T-helper 2 cell treated with Interferon-gamma antibody and Interleukin-4, amounts not matched to agents 5 μg/mL and 100 μg/mL, for 36 hours (primary cell): ENCODE results near the gene IMMP2L.
"Not testable (repeated sequence)": the region's sequence is repeated elsewhere in the genome, so short reads cannot be mapped to it uniquely, and the experiment has no call there.

ENCODE experiments used
- DNase-seq: peaks from one replicate; pipeline ENCODE4 v3.0.0; 2021; ENCODE audit warnings: low spot score
- H3K27ac Mint-ChIP-seq: one replicate; pipeline ENCODE4 v1.8.0; 2021; ENCODE audit warnings: mild to moderate bottlenecking, mixed read lengths
- H3K27me3 Mint-ChIP-seq: one replicate; pipeline ENCODE4 v1.8.0; 2021; ENCODE audit warnings: low read depth, mixed read lengths
- H3K36me3 Mint-ChIP-seq: one replicate; pipeline ENCODE4 v1.8.0; 2021; ENCODE audit warnings: low read depth, mixed read lengths
- H3K4me1 Mint-ChIP-seq: one replicate; pipeline ENCODE4 v1.8.0; 2021; ENCODE audit warnings: low read depth, mixed read lengths
- H3K4me3 Mint-ChIP-seq: one replicate; pipeline ENCODE4 v1.8.0; 2022; ENCODE audit warnings: mild to moderate bottlenecking, moderate library complexity, mixed read lengths
- H3K9me3 Mint-ChIP-seq: one replicate; pipeline ENCODE4 v1.8.0; 2021; ENCODE audit warnings: mixed read lengths

Gene IMMP2L

GRCh38 chr7:111328487-111328886 is 233.8 kb downstream of the IMMP2L start:
- no peak for DNase-seq
- no peak overlapping the region for H3K4me3 Mint-ChIP-seq
- no peak overlapping the region for H3K27ac Mint-ChIP-seq
- peaks cover 3% of the 10 kb centered on the region for H3K9me3 Mint-ChIP-seq
- H3K36me3 Mint-ChIP-seq = no peaks in the 10 kb centered on the region
- peaks cover 1% of the 10 kb centered on the region for H3K4me1 Mint-ChIP-seq
- no peaks in the 10 kb centered on the region for H3K27me3 Mint-ChIP-seq

- no peak for DNase-seq
- Mint-ChIP-seq H3K27me3 (no peaks in the 10 kb centered on the region), H3K9me3 (peaks cover 8% of the 10 kb centered on the region)
Observed at GRCh38 chr7:111324776-111325175, 237.5 kb downstream of the IMMP2L start.

GRCh38 chr7:111324228-111324627 is 238.1 kb downstream of the IMMP2L start:
- peaks cover 8% of the 10 kb centered on the region for H3K4me1 Mint-ChIP-seq
- H3K27me3 Mint-ChIP-seq = no peaks in the 10 kb centered on the region
- H3K36me3 Mint-ChIP-seq = no peaks in the 10 kb centered on the region
- H3K9me3 Mint-ChIP-seq = peaks cover 5% of the 10 kb centered on the region
- DNase-seq = no peak
- H3K27ac Mint-ChIP-seq = no peak overlapping the region
- H3K4me3 Mint-ChIP-seq = no peak overlapping the region

More at GRCh38 chr7:111324776-111325175, 237.5 kb downstream of the IMMP2L start:
- no peaks in the 10 kb centered on the region for H3K36me3 Mint-ChIP-seq
- H3K4me3 Mint-ChIP-seq = no peak overlapping the region
- no peak overlapping the region for H3K27ac Mint-ChIP-seq
- peaks cover 8% of the 10 kb centered on the region for H3K4me1 Mint-ChIP-seq

GRCh38 chr7:111323670-111324069 is 238.6 kb downstream of the IMMP2L start:
- H3K27ac Mint-ChIP-seq, H3K9me3 Mint-ChIP-seq, DNase-seq, H3K4me1 Mint-ChIP-seq, H3K27me3 Mint-ChIP-seq, H3K36me3 Mint-ChIP-seq, H3K4me3 Mint-ChIP-seq: not testable (repeated sequence)

GRCh38 chr7:111320133-111320532 is 242.2 kb downstream of the IMMP2L start:
- Mint-ChIP-seq H3K27ac (no peak overlapping the region), H3K4me1 (peaks cover 9% of the 10 kb centered on the region), H3K36me3 (no peaks in the 10 kb centered on the region), H3K9me3 (peaks cover 5% of the 10 kb centered on the region), H3K27me3 (no peaks in the 10 kb centered on the region), H3K4me3 (no peak overlapping the region)
- DNase-seq = no peak

GRCh38 chr7:111312966-111313365 is 249.3 kb downstream of the IMMP2L start:
- no peak overlapping the region for H3K27ac Mint-ChIP-seq
- H3K9me3 Mint-ChIP-seq = no peaks in the 10 kb centered on the region
- no peak overlapping the region for H3K4me3 Mint-ChIP-seq
- no peak for DNase-seq
- no peaks in the 10 kb centered on the region for H3K36me3 Mint-ChIP-seq
- no peaks in the 10 kb centered on the region for H3K27me3 Mint-ChIP-seq
- peaks cover 5% of the 10 kb centered on the region for H3K4me1 Mint-ChIP-seq

- H3K36me3 Mint-ChIP-seq = no peaks in the 10 kb centered on the region
- no peaks in the 10 kb centered on the region for H3K27me3 Mint-ChIP-seq
- no peaks in the 10 kb centered on the region for H3K9me3 Mint-ChIP-seq
- no peak overlapping the region for H3K4me3 Mint-ChIP-seq
- no peak for DNase-seq
- no peak overlapping the region for H3K27ac Mint-ChIP-seq
- peaks cover 5% of the 10 kb centered on the region for H3K4me1 Mint-ChIP-seq
Observed at GRCh38 chr7:111308691-111309090, 253.6 kb downstream of the IMMP2L start.

GRCh38 chr7:111301891-111302290 is 260.4 kb downstream of the IMMP2L start:
- Mint-ChIP-seq H3K27ac (no peak overlapping the region), H3K9me3 (no peaks in the 10 kb centered on the region), H3K36me3 (no peaks in the 10 kb centered on the region), H3K27me3 (no peaks in the 10 kb centered on the region), H3K4me3 (no peak overlapping the region), H3K4me1 (no peaks in the 10 kb centered on the region)
- DNase-seq = no peak

- Mint-ChIP-seq H3K9me3 (no peaks in the 10 kb centered on the region), H3K27ac (no peak overlapping the region), H3K4me1 (no peaks in the 10 kb centered on the region), H3K4me3 (no peak overlapping the region), H3K36me3 (no peaks in the 10 kb centered on the region), H3K27me3 (no peaks in the 10 kb centered on the region)
- DNase-seq = no peak
Observed at GRCh38 chr7:111294494-111294893, 267.8 kb downstream of the IMMP2L start.

- Mint-ChIP-seq H3K4me3 (no peak overlapping the region), H3K27ac (no peak overlapping the region), H3K36me3 (no peaks in the 10 kb centered on the region), H3K9me3 (no peaks in the 10 kb centered on the region), H3K4me1 (no peaks in the 10 kb centered on the region), H3K27me3 (no peaks in the 10 kb centered on the region)
- DNase-seq = no peak
Observed at GRCh38 chr7:111292026-111292470, 270.2 kb downstream of the IMMP2L start.

- no peak overlapping the region for H3K4me3 Mint-ChIP-seq
- H3K27me3 Mint-ChIP-seq = no peaks in the 10 kb centered on the region
- H3K36me3 Mint-ChIP-seq = no peaks in the 10 kb centered on the region
- H3K9me3 Mint-ChIP-seq = no peaks in the 10 kb centered on the region
- no peak overlapping the region for H3K27ac Mint-ChIP-seq
- no peak for DNase-seq
- no peaks in the 10 kb centered on the region for H3K4me1 Mint-ChIP-seq
Observed at GRCh38 chr7:111290982-111291381, 271.3 kb downstream of the IMMP2L start.

GRCh38 chr7:111290419-111290818 is 271.9 kb downstream of the IMMP2L start:
- Mint-ChIP-seq H3K4me1 (no peaks in the 10 kb centered on the region), H3K27me3 (no peaks in the 10 kb centered on the region), H3K27ac (no peak overlapping the region), H3K9me3 (no peaks in the 10 kb centered on the region), H3K4me3 (no peak overlapping the region), H3K36me3 (no peaks in the 10 kb centered on the region)
- no peak for DNase-seq

GRCh38 chr7:111288441-111288840 is 273.9 kb downstream of the IMMP2L start:
- H3K27ac Mint-ChIP-seq, H3K9me3 Mint-ChIP-seq, H3K27me3 Mint-ChIP-seq, DNase-seq, H3K36me3 Mint-ChIP-seq, H3K4me1 Mint-ChIP-seq, H3K4me3 Mint-ChIP-seq: not testable (repeated sequence)

- Mint-ChIP-seq H3K4me3 (no peak overlapping the region), H3K4me1 (no peaks in the 10 kb centered on the region), H3K36me3 (no peaks in the 10 kb centered on the region), H3K9me3 (no peaks in the 10 kb centered on the region), H3K27ac (no peak overlapping the region), H3K27me3 (no peaks in the 10 kb centered on the region)
- DNase-seq = no peak
Observed at GRCh38 chr7:111282626-111283025, 279.7 kb downstream of the IMMP2L start.

GRCh38 chr7:111274857-111275256 is 287.4 kb downstream of the IMMP2L start:
- Mint-ChIP-seq H3K4me3 (no peak overlapping the region), H3K9me3 (no peaks in the 10 kb centered on the region), H3K4me1 (no peaks in the 10 kb centered on the region), H3K27ac (no peak overlapping the region), H3K27me3 (no peaks in the 10 kb centered on the region), H3K36me3 (no peaks in the 10 kb centered on the region)
- DNase-seq = no peak
